Lung (tissue), 12 donors: ENCODE results near the gene CRY1. TPM values are rescaled to one million over a fixed set of nuclear protein-coding genes. Genes with fewer than 3 reads are reported as not detected.

ENCODE experiments used
- ATAC-seq: fragments of 200-7000 bp; cut with Tn5 transposase; one replicate; pipeline ENCODE4 v1.9.1; 2020; ENCODE audit warnings: moderate number of reproducible peaks; ENCODE audit not compliant: insufficient read depth, low FRiP score
- DNase-seq, 3 donors: peaks; one replicate each; pipeline ENCODE4 v3.0.0-alpha.2; 2013 to 2017
- H3K27ac ChIP-seq, 2 donors: one replicate each; pipeline ENCODE4 v1.5.1; 2013; ENCODE audit warnings: mild to moderate bottlenecking in 2 of 2, moderate library complexity in 2 of 2, control low read depth in 1 of 2, inconsistent platforms in 1 of 2, low read depth in 1 of 2, low read length in 1 of 2
- H3K27me3 ChIP-seq, 3 donors: one replicate each; pipeline ENCODE4 v1.5.1; 2013; ENCODE audit warnings: low read length in 2 of 3; ENCODE audit not compliant: control insufficient read depth in 3 of 3, insufficient read depth in 3 of 3
- H3K36me3 ChIP-seq, 4 donors: one replicate each; pipeline ENCODE4 v1.5.1; 2013; ENCODE audit warnings: low read length in 4 of 4, mild to moderate bottlenecking in 1 of 4, moderate library complexity in 1 of 4; ENCODE audit not compliant: control insufficient read depth in 4 of 4, insufficient read depth in 4 of 4
- H3K4me1 ChIP-seq, 5 donors: one replicate each; pipeline ENCODE4 v1.5.1; 2013; ENCODE audit warnings: low read length in 5 of 5, mild to moderate bottlenecking in 2 of 5, moderate library complexity in 1 of 5; ENCODE audit not compliant: control insufficient read depth in 5 of 5, insufficient read depth in 5 of 5
- H3K4me3 ChIP-seq: one replicate; pipeline ENCODE4 v1.5.1; 2013; ENCODE audit warnings: mild to moderate bottlenecking, control low read depth, moderate library complexity
- H3K9ac ChIP-seq, 2 donors: one replicate each; pipeline ENCODE4 v1.5.1; 2013; ENCODE audit warnings: low read length in 2 of 2, control low read depth in 1 of 2; ENCODE audit not compliant: insufficient read depth in 1 of 2
- H3K9me3 ChIP-seq, 4 donors: one replicate each; pipeline ENCODE4 v1.5.1; 2013; ENCODE audit warnings: low read length in 3 of 4, mild to moderate bottlenecking in 1 of 4, moderate library complexity in 1 of 4; ENCODE audit not compliant: control insufficient read depth in 4 of 4, insufficient read depth in 3 of 4
- CTCF ChIP-seq: IDR thresholded peaks from 2 replicates; pipeline ENCODE4 v1.5.1; 2012; ENCODE audit warnings: mild to moderate bottlenecking; ENCODE audit errors: control extremely low read depth, extremely low read depth
- WGBS, 2 donors: extraction: QIAGEN DNeasy Blood & Tissue Kit; methylation state at CpG; one replicate each; pipeline ENCODE4 v1.1.7; 2013; 5-methylcytosine and 5-hydroxymethylcytosine counted together
- polyA plus RNA-seq, 2 donors: library from polyadenylated mRNA; stranded (reverse); fragments of 200-250 nt; gene quantifications; one replicate each; pipeline ENCODE4 v1.2.1, GENCODE V29; 2013
- total RNA-seq, 2 donors: library from RNA; depleted of rRNA in 1 of 2; stranded (reverse); fragments of >200 nt in 1 of 2; gene quantifications; one replicate each; pipeline ENCODE4 v1.2.1, GENCODE V29; 2014 to 2021
- donor health status: control.
- donor health status: control.
- donor health status: Bipolar disorder and iron deficiency.
- donor health status: healthy.
- donor health status: DM: yes; HTN: yes; CAD: no.

The CRY1 gene
- total and polyA plus RNA-seq, 4 donors: 5.6 to 37.2 (median 17.9) TPM

DNA sequence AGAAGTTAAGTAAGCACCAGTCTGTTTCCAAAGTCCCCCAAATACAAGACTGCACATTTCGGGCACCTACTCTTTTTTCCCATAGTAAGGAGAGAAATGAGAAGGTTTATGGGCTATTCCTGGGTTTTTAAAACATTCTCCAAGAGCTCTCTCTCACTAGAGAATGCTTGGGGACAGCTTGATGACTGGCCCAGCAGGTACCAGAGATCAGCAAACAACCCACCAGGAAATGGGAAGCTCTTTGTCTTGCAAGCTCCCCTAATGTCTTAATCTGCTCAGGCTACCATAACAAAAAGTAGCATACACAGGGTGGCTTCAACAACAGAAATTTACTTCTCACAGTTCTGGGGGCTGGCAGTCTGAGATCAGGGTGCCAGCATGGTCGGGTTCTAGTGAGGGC lies 41.8 kb upstream of the CRY1 start:
- Histone ChIP-seq H3K4me3 (no peak overlapping the region), H3K9ac (no peak overlapping the region), H3K4me1 (no peaks in the 10 kb centered on the region), H3K9me3 (no peaks in the 10 kb centered on the region), H3K27ac (no peak overlapping the region), H3K36me3 (no peaks in the 10 kb centered on the region), H3K27me3 (no peaks in the 10 kb centered on the region)
- 90 to 94% methylated on average over 2 of the region's 2 CpGs for WGBS, 2 donors
- no peak for TF ChIP-seq CTCF
- ATAC-seq (no peak), DNase-seq (no peak)

GRCh38 chr12:107134558-107134957 lies 41.2 kb upstream of the CRY1 start:
- no peak overlapping the region for H3K4me3 ChIP-seq
- TF ChIP-seq CTCF: no peak
- no peaks in the 10 kb centered on the region for H3K27me3 ChIP-seq
- H3K27ac ChIP-seq: no peak overlapping the region
- no peaks in the 10 kb centered on the region for H3K4me1 ChIP-seq
- H3K9ac ChIP-seq: no peak overlapping the region
- H3K9me3 ChIP-seq: no peaks in the 10 kb centered on the region
- DNase-seq: no peak
- no peaks in the 10 kb centered on the region for H3K36me3 ChIP-seq
- ATAC-seq: no peak
- WGBS, 2 donors: 80 to 97% methylated on average over 1 of the region's 1 CpG

DNA sequence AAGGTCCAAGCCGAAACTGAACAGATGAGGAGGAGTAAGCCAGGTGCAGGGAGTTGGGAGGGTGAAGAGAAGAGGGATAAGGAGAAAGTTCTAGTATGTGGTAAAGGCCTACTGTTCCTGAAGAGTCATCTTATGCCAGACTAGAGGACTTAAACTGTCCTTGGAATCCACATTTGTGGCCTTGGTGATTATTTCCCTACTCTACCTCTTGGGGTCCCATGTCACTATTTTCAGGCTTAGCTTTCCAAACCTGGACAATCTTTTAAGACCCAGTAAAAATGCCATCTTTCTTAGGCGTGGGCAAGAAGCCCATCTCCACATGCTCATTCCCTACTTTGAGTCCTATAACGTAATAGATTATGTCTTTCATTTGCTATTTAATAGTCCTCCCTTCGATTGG lies 40.1 kb upstream of the CRY1 start:
- no peak for TF ChIP-seq CTCF
- ATAC-seq (no peak), DNase-seq (no peak)
- Histone ChIP-seq H3K36me3 (no peaks in the 10 kb centered on the region), H3K27ac (no peak overlapping the region), H3K9ac (no peak overlapping the region), H3K4me1 (no peaks in the 10 kb centered on the region), H3K4me3 (no peak overlapping the region), H3K27me3 (no peaks in the 10 kb centered on the region), H3K9me3 (no peaks in the 10 kb centered on the region)
- 88 to 90% methylated on average over 4 of the region's 4 CpGs for WGBS, 2 donors
